ENCODE measurements around the gene LFNG. TPM values are rescaled to one million over a fixed set of nuclear protein-coding genes. Genes with fewer than 3 reads are reported as not detected.

LFNG gene
- total RNA-seq, 1 experiment from 2014 or later: 38.1 TPM

GRCh38 chr7:2497065-2497464 lies 22.5 kb upstream of the LFNG start:
- TF ChIP-seq, protein P1, sequence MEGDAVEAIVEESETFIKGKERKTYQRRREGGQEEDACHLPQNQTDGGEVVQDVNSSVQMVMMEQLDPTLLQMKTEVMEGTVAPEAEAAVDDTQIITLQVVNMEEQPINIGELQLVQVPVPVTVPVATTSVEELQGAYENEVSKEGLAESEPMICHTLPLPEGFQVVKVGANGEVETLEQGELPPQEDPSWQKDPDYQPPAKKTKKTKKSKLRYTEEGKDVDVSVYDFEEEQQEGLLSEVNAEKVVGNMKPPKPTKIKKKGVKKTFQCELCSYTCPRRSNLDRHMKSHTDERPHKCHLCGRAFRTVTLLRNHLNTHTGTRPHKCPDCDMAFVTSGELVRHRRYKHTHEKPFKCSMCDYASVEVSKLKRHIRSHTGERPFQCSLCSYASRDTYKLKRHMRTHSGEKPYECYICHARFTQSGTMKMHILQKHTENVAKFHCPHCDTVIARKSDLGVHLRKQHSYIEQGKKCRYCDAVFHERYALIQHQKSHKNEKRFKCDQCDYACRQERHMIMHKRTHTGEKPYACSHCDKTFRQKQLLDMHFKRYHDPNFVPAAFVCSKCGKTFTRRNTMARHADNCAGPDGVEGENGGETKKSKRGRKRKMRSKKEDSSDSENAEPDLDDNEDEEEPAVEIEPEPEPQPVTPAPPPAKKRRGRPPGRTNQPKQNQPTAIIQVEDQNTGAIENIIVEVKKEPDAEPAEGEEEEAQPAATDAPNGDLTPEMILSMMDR (IDR thresholded peaks at IDR 0.05): no peak
- TF ChIP-seq, protein P2, sequence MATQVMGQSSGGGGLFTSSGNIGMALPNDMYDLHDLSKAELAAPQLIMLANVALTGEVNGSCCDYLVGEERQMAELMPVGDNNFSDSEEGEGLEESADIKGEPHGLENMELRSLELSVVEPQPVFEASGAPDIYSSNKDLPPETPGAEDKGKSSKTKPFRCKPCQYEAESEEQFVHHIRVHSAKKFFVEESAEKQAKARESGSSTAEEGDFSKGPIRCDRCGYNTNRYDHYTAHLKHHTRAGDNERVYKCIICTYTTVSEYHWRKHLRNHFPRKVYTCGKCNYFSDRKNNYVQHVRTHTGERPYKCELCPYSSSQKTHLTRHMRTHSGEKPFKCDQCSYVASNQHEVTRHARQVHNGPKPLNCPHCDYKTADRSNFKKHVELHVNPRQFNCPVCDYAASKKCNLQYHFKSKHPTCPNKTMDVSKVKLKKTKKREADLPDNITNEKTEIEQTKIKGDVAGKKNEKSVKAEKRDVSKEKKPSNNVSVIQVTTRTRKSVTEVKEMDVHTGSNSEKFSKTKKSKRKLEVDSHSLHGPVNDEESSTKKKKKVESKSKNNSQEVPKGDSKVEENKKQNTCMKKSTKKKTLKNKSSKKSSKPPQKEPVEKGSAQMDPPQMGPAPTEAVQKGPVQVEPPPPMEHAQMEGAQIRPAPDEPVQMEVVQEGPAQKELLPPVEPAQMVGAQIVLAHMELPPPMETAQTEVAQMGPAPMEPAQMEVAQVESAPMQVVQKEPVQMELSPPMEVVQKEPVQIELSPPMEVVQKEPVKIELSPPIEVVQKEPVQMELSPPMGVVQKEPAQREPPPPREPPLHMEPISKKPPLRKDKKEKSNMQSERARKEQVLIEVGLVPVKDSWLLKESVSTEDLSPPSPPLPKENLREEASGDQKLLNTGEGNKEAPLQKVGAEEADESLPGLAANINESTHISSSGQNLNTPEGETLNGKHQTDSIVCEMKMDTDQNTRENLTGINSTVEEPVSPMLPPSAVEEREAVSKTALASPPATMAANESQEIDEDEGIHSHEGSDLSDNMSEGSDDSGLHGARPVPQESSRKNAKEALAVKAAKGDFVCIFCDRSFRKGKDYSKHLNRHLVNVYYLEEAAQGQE (IDR thresholded peaks at IDR 0.05; ENCODE audit: insufficient read depth in 1 of 2, low read depth in 2 of 2, low read length in 1 of 2): no peak
- TF ChIP-seq SIN3A (IDR thresholded peaks at IDR 0.05; ENCODE audit: borderline replicate concordance, insufficient read depth, low read depth, low read length) (no peak), POLR2AphosphoS5 (IDR thresholded peaks at IDR 0.05; ENCODE audit: low read depth, low read length) (no peak), TCF7L2 (IDR thresholded peaks at IDR 0.05; ENCODE audit: low read depth, low read length) (no peak)
- Histone ChIP-seq H3K27me3 (ENCODE audit: control insufficient read depth, insufficient read depth, low read length) (no peaks in the 10 kb centered on the region), H3K27ac (ENCODE audit: low read length) (no peak overlapping the region), H3K36me3 (ENCODE audit: control insufficient read depth, insufficient read depth, low read length) (no peaks in the 10 kb centered on the region), H3K9me3 (ENCODE audit: control insufficient read depth, insufficient read depth, low read depth, low read length) (no peaks in the 10 kb centered on the region), H3K4me3 (ENCODE audit: low read depth in 2 of 2, low read length in 2 of 2) (no peak overlapping the region), H3K4me1 (ENCODE audit: control insufficient read depth, insufficient read depth, low read length) (peaks cover 20% of the 10 kb centered on the region)
- DNase-seq (ENCODE audit: low read depth, low spot score): no peak
- POLR2A ChIA-PET: interaction anchor here (0.6 kb wide), 1 partner anchor 355 kb away, joined by 6 read pairs; no protein-coding TSS in a partner anchor
- CTCF ChIA-PET: interaction anchor here (0.7 to 1.3 kb wide), 2 partner anchors 28 to 771 kb away, joined by 4 to 5 read pairs; no protein-coding TSS in a partner anchor
- no TSS peak for BruUV-seq (replicated peaks)
- intact Hi-C loops (cut with micrococcal nuclease; ENCODE audit: unreplicated experiment): no loop called here
- ATAC-seq: no peak
- in situ Hi-C loops (cut with HindIII; ENCODE audit: low pct_unique_long_range_greater_than_20kb, low sequenced_read_pairs): no loop called here

DNA sequence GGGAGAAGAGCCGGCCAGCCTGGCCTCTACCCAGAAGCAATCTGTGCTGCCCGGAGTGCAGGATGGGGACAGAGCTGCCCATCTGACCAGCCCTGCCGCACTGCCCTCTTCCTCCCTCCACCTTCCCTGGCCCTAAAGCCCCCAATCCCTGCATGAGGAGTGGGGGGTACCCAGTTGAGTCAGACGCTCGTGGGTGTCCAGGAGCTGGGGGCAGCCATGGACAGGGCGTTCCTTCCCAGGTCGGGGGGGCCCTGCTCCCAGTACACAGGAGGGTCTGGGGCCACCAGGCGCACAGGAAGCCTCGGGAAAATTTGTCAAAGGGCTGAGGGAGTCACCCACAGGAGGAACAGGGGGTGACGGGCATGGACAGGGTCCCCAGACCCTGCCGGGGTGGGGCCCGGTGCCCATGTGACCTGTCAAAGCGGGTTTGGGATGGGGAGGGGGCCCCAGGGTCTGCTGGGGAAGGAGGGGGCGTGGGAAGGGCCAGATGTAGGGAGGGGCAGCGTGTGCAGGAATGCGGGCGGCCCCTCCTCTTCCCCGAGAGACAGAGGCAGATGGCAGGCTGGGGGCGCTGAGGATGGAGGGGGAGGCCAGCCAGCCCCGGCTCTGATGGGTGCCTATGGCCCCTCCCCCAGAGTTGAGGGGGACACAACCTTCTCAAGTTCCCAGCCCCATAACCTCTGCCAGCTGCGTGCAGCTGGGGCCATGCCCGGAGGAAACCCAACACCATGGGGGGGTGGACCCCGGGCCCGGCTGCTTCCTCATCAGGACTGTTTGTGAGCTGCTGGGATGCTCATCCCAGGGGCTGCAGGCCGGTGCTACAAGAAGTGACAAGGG lies 21.9 kb upstream of the LFNG start:
- ChIA-PET CTCF (interaction anchor here (0.6 to 1.3 kb wide), 2 partner anchors 29 to 195 kb away, joined by 4 read pairs; no protein-coding TSS in a partner anchor), POLR2A (no interaction called here)
- ATAC-seq: no peak
- no TSS peak for BruUV-seq (replicated peaks)
- Histone ChIP-seq H3K36me3 (ENCODE audit: control insufficient read depth, insufficient read depth, low read length) (no peaks in the 10 kb centered on the region), H3K27ac (ENCODE audit: low read length) (no peak overlapping the region), H3K4me3 (ENCODE audit: low read depth in 2 of 2, low read length in 2 of 2) (no peak overlapping the region), H3K4me1 (ENCODE audit: control insufficient read depth, insufficient read depth, low read length) (peaks cover 20% of the 10 kb centered on the region), H3K27me3 (ENCODE audit: control insufficient read depth, insufficient read depth, low read length) (no peaks in the 10 kb centered on the region), H3K9me3 (ENCODE audit: control insufficient read depth, insufficient read depth, low read depth, low read length) (no peaks in the 10 kb centered on the region)
- TF ChIP-seq SIN3A (IDR thresholded peaks at IDR 0.05; ENCODE audit: borderline replicate concordance, insufficient read depth, low read depth, low read length) (no peak), TCF7L2 (IDR thresholded peaks at IDR 0.05; ENCODE audit: low read depth, low read length) (no peak), POLR2AphosphoS5 (IDR thresholded peaks at IDR 0.05; ENCODE audit: low read depth, low read length) (no peak)
- TF ChIP-seq, protein P1 (IDR thresholded peaks at IDR 0.05): no peak
- TF ChIP-seq, protein P2 (IDR thresholded peaks at IDR 0.05; ENCODE audit: insufficient read depth in 1 of 2, low read depth in 2 of 2, low read length in 1 of 2): no peak
- intact Hi-C loops (cut with micrococcal nuclease; ENCODE audit: unreplicated experiment) (no loop called here), in situ Hi-C loops (cut with HindIII; ENCODE audit: low pct_unique_long_range_greater_than_20kb, low sequenced_read_pairs) (no loop called here)
- DNase-seq (ENCODE audit: low read depth, low spot score): no peak
